ENCODE results near the gene GTPBP1. TPM values are rescaled to one million over a fixed set of nuclear protein-coding genes. Genes with fewer than 3 reads are reported as not detected.

Gene GTPBP1
- total RNA-seq, 4 donors from 2014 or later = 73.0 to 100 (median 76.8) TPM

- peaks cover 49% of the 10 kb centered on the region for H3K4me1 ChIP-seq
- TF ChIP-seq POLR2A (IDR thresholded peaks at IDR 0.05) (no peak), EP300 (IDR thresholded peaks at IDR 0.05) (no peak), CTCF (IDR thresholded peaks at IDR 0.05) (no peak), POLR2AphosphoS5 (IDR thresholded peaks at IDR 0.05) (no peak)
- H3K36me3 ChIP-seq = peaks cover 14% of the 10 kb centered on the region
- WGBS = 85% methylated on average over 2 of the region's 2 CpGs
- H3K4me3 ChIP-seq = no peak overlapping the region
- H3K27me3 ChIP-seq = no peaks in the 10 kb centered on the region
- no peak for DNase-seq (ENCODE audit: low spot score in 2 of 2)
- no peak overlapping the region for H3K27ac ChIP-seq
- no peaks in the 10 kb centered on the region for H3K9me3 ChIP-seq
Measured at GRCh38 chr22:38694049-38694448, 11.7 kb upstream of the GTPBP1 start.

GRCh38 chr22:38694940-38695339, 10.8 kb upstream of the GTPBP1 start:
- no peak for TF ChIP-seq CTCF (IDR thresholded peaks at IDR 0.05)
- TF ChIP-seq EP300 (IDR thresholded peaks at IDR 0.05) = no peak
- Histone ChIP-seq H3K36me3 (peaks cover 5% of the 10 kb centered on the region), H3K9me3 (no peaks in the 10 kb centered on the region), H3K27me3 (no peaks in the 10 kb centered on the region), H3K4me1 (peaks cover 58% of the 10 kb centered on the region), H3K4me3 (no peak overlapping the region), H3K27ac (no peak overlapping the region)
- no peak for DNase-seq (ENCODE audit: low spot score in 2 of 2)
- 51% methylated on average over 3 of the region's 3 CpGs for WGBS

GRCh38 chr22:38696606-38697424, 8.9 kb upstream of the GTPBP1 start:
- Histone ChIP-seq H3K27ac (peak overlapping the region; percentile 61), H3K4me1 (peaks cover 65% of the 10 kb centered on the region), H3K9me3 (no peaks in the 10 kb centered on the region), H3K36me3 (no peaks in the 10 kb centered on the region), H3K27me3 (no peaks in the 10 kb centered on the region), H3K4me3 (no peak overlapping the region)
- TF ChIP-seq POLR2AphosphoS5 (IDR thresholded peaks at IDR 0.05) (no peak), POLR2A (IDR thresholded peaks at IDR 0.05) (no peak), EP300 (IDR thresholded peaks at IDR 0.05) (no peak), CTCF (IDR thresholded peaks at IDR 0.05) (no peak)
- DNase-seq (ENCODE audit: low spot score in 2 of 2) = no peak
- WGBS = 28% methylated on average over 3 of the region's 3 CpGs

GRCh38 chr22:38697425-38698089, 8.2 kb upstream of the GTPBP1 start:
- Histone ChIP-seq H3K36me3 (no peaks in the 10 kb centered on the region), H3K27ac (peak overlapping the region; percentile 61), H3K27me3 (no peaks in the 10 kb centered on the region), H3K4me1 (peaks cover 65% of the 10 kb centered on the region), H3K4me3 (peak overlapping the region; percentile 5), H3K9me3 (no peaks in the 10 kb centered on the region)
- TF ChIP-seq CTCF (IDR thresholded peaks at IDR 0.05) (no peak), EP300 (IDR thresholded peaks at IDR 0.05) (no peak), POLR2A (IDR thresholded peaks at IDR 0.05) (no peak), POLR2AphosphoS5 (IDR thresholded peaks at IDR 0.05) (no peak)
- WGBS = 46% methylated on average over 8 of the region's 8 CpGs
- DNase-seq (ENCODE audit: low spot score in 2 of 2) = no peak

GRCh38 chr22:38698407-38699094, 7.2 kb upstream of the GTPBP1 start:
- Histone ChIP-seq H3K4me3 (peak overlapping the region; percentile 98), H3K4me1 (peaks cover 60% of the 10 kb centered on the region), H3K27me3 (no peaks in the 10 kb centered on the region), H3K27ac (no peak overlapping the region), H3K9me3 (no peaks in the 10 kb centered on the region), H3K36me3 (no peaks in the 10 kb centered on the region)
- TF ChIP-seq EP300 (IDR thresholded peaks at IDR 0.05) = no peak
- TF ChIP-seq CTCF (IDR thresholded peaks at IDR 0.05) = no peak
- TF ChIP-seq POLR2A (IDR thresholded peaks at IDR 0.05) = no peak
- TF ChIP-seq POLR2AphosphoS5 (IDR thresholded peaks at IDR 0.05) = no peak
- no peak for DNase-seq (ENCODE audit: low spot score in 2 of 2)
- 93% methylated on average over 13 of the region's 13 CpGs for WGBS

All from suprapubic skin (tissue), 4 donors.